Endothelial cell of umbilical vein (primary cell): ENCODE measurements around the gene TPRX2. TPM values are rescaled to one million over a fixed set of nuclear protein-coding genes. Genes with fewer than 3 reads are reported as not detected.
A peak's percentile ranks its signal among the peaks of the same experiment; 100 is the strongest.

Experiments used
- BruUV-seq: library from RNA; stranded (reverse); fragments of 400-500 nt; replicated peaks from 2 replicates; lab custom pipeline; 2021; lab: Mats Ljungman, UMichigan
- CTCF ChIA-PET: fragments of 300-600, 350-600 bp; sonication (Branson Sonifier 250); formaldehyde crosslinking; loops from one replicate; lab custom pipeline; 2021; ENCODE audit warnings: antibody characterized with exemption, inconsistent platforms; lab: Charles Lee
- POLR2A ChIA-PET: fragments of 300-600, 350-600 bp; sonication (Branson Sonifier 250); formaldehyde crosslinking; loops from one replicate; lab custom pipeline; 2021; ENCODE audit warnings: antibody characterized with exemption, inconsistent platforms; lab: Charles Lee
- DNase-seq: peaks from one replicate; pipeline ENCODE4 v3.0.0-alpha.2; 2011; ENCODE audit warnings: low read depth, low spot score
- FAIRE-seq: peaks from 2 replicates; lab custom pipeline; 2011; peaks lifted over from hg19 to GRCh38; lab: Jason Lieb, UNC
- H2AFZ ChIP-seq: 2 replicates; pipeline ENCODE4 v1.6.0; 2012; ENCODE audit warnings: low read depth, low read length, control low read depth, inconsistent platforms
- H3K27ac ChIP-seq: 2 replicates; pipeline ENCODE4 v1.5.1; 2011; ENCODE audit warnings: low read depth, mild to moderate bottlenecking, control low read depth, low read length, moderate library complexity; ENCODE audit not compliant: insufficient read depth
- H3K27me3 ChIP-seq, 2 experiments: 2 replicates each; pipeline versions ENCODE4 v1.6.0 to v1.6.1; 2011; ENCODE audit warnings: low read length in 2 of 2, mixed read lengths in 1 of 2; ENCODE audit not compliant: control insufficient read depth in 2 of 2, insufficient read depth in 2 of 2
- H3K36me3 ChIP-seq, 2 experiments: 2 replicates in 1 of 2; 3 replicates in 1 of 2; pipeline ENCODE4 v1.5.1; 2011; ENCODE audit warnings: low read length in 2 of 2, mild to moderate bottlenecking in 1 of 2, moderate library complexity in 1 of 2; ENCODE audit not compliant: control insufficient read depth in 2 of 2, insufficient read depth in 2 of 2; ENCODE audit errors: extremely low read depth in 1 of 2
- H3K4me1 ChIP-seq: 3 replicates; pipeline ENCODE4 v1.5.1; 2011; ENCODE audit warnings: mild to moderate bottlenecking, low read length; ENCODE audit not compliant: control insufficient read depth, insufficient read depth; ENCODE audit errors: extremely low read depth
- H3K4me2 ChIP-seq: 2 replicates; pipeline ENCODE4 v1.6.1; 2011; ENCODE audit warnings: low read length, control low read depth, mixed read lengths; ENCODE audit not compliant: insufficient read depth
- H3K4me3 ChIP-seq, 3 experiments: fragments of 200-600 bp in 1 of 3; sonication (generic), shearing (Covaris generic) in 1 of 3; replicated peaks in 1 of 3; 2 replicates each; pipeline ENCODE4 v1.5.1; 2011 to 2016; ENCODE audit warnings: control low read depth in 3 of 3, low read length in 3 of 3, mild to moderate bottlenecking in 2 of 3, inconsistent platforms in 1 of 3, low read depth in 1 of 3, moderate library complexity in 1 of 3; ENCODE audit not compliant: insufficient read depth in 1 of 3
- H3K79me2 ChIP-seq: 2 replicates; pipeline ENCODE4 v1.6.0; 2012; ENCODE audit warnings: low read length, inconsistent platforms; ENCODE audit not compliant: control insufficient read depth, insufficient read depth
- H3K9ac ChIP-seq: replicated peaks from 2 replicates; pipeline ENCODE3; 2011; ENCODE audit warnings: low read length, control low read depth; ENCODE audit not compliant: insufficient read depth; ENCODE audit errors: extremely low read depth
- H3K9me1 ChIP-seq: replicated peaks from 3 replicates; pipeline ENCODE4 v1.6.0; 2011; ENCODE audit warnings: mild to moderate bottlenecking, low read length; ENCODE audit not compliant: control insufficient read depth, insufficient read depth; ENCODE audit errors: extremely low read depth
- H3K9me3 ChIP-seq: replicated peaks from 2 replicates; pipeline ENCODE4 v1.5.1; 2012; ENCODE audit warnings: low read length, inconsistent platforms; ENCODE audit not compliant: control insufficient read depth, insufficient read depth
- H4K20me1 ChIP-seq: replicated peaks from 2 replicates; pipeline ENCODE3; 2011; ENCODE audit warnings: mild to moderate bottlenecking, low read length; ENCODE audit not compliant: control insufficient read depth, insufficient read depth; ENCODE audit errors: extremely low read depth
- CTCF ChIP-seq, 2 donors: IDR thresholded peaks; 1 replicate in 1 of 2; 2 replicates in 1 of 2; pipeline ENCODE4 v1.5.1; 2011; ENCODE audit warnings: low read length in 2 of 2, mild to moderate bottlenecking in 2 of 2, moderate library complexity in 2 of 2, control low read depth in 1 of 2, inconsistent platforms in 1 of 2, low read depth in 1 of 2; ENCODE audit not compliant: insufficient read depth in 1 of 2; ENCODE audit errors: extremely low read depth in 1 of 2
- EZH2 ChIP-seq: IDR thresholded peaks from 2 replicates; pipeline ENCODE4 v1.6.1; 2012; ENCODE audit warnings: borderline replicate concordance, low read depth, mild to moderate bottlenecking, moderate library complexity, low read length, inconsistent platforms; ENCODE audit not compliant: severe bottlenecking
- FOS ChIP-seq: IDR thresholded peaks from 2 replicates; pipeline ENCODE4 v1.6.1; 2011; ENCODE audit warnings: mild to moderate bottlenecking, low read length, moderate library complexity, borderline replicate concordance; ENCODE audit not compliant: insufficient read depth
- GATA2 ChIP-seq: IDR thresholded peaks from 2 replicates; pipeline ENCODE4 v1.7.0; 2011; ENCODE audit warnings: low read depth, mild to moderate bottlenecking, moderate library complexity, mixed read lengths, low read length; ENCODE audit not compliant: insufficient read length, insufficient read depth
- JUN ChIP-seq: IDR thresholded peaks from 2 replicates; pipeline ENCODE4 v1.6.1; 2011; ENCODE audit warnings: borderline replicate concordance, low read depth; ENCODE audit not compliant: insufficient read length, insufficient read depth
- MAX ChIP-seq: IDR thresholded peaks from 2 replicates; pipeline ENCODE4 v1.6.1; 2011; ENCODE audit not compliant: insufficient read depth, insufficient read length
- MYC ChIP-seq: IDR thresholded peaks from one replicate; pipeline ENCODE4 v1.6.1; 2011; ENCODE audit warnings: mild to moderate bottlenecking, low read depth, low read length
- POLR2A ChIP-seq: IDR thresholded peaks from 2 replicates; pipeline ENCODE4 v1.6.1; 2012; ENCODE audit warnings: low read depth, mild to moderate bottlenecking, control low read depth, low read length
- POLR2AphosphoS5 ChIP-seq: IDR thresholded peaks from 2 replicates; pipeline ENCODE4 v1.6.1; 2012; ENCODE audit warnings: low read depth, mild to moderate bottlenecking, control low read depth, low read length, moderate library complexity; ENCODE audit not compliant: insufficient read depth
- dilution Hi-C: fragments of 300-500 bp; cut with MboI; formaldehyde crosslinking; loops from one replicate; pipeline ENCODE4 v1.15.0; 2019; ENCODE audit warnings: low sequenced_read_pairs; ENCODE audit not compliant: extremely low pct_ligation_motif_present
- intact Hi-C: fragments of 100-400 bp; cut with micrococcal nuclease; formaldehyde crosslinking; loops from one replicate; pipeline ENCODE4 v1.10.0; 2022
- polyA plus RNA-seq, 4 experiments: library from polyadenylated mRNA; depleted of rRNA in 3 of 4; stranded (reverse) in 3 of 4; unstranded in 1 of 4; fragments of >200 nt; gene quantifications; 2 replicates each; pipeline versions ENCODE4 v1.2.1 to v1.2.3, GENCODE V29; 2011 to 2012; ENCODE audit warnings: missing spikeins in 1 of 4
- total RNA-seq: library from RNA; stranded (reverse); gene quantifications from 2 replicates; pipeline ENCODE4 v1.2.3, GENCODE V29; 2021

TPRX2 gene
- total and polyA plus RNA-seq, 2 donors (not counting 3 experiments of a cell fraction or from before 2014, with no cell fraction given): not detected

DNA sequence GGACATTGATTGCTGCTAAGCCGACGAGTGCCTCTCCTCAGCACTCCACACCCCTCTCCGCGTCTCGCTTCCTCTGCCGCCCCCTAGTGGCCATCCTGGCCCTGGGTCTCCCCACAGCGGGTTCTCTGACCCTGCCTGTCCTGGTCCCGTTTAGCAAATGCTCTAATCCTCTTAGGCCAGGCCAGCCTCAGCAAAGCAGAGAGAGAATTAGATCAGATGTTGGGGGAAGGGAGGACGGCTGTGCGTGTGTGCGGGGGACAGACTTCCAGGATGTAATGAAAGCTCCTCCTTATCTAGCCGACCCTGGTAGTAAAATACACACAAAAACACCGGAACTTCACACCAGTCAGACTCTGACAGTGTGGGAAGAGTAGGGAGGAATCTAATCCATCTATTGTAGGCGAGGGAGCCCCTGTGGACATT is 4.5 kb downstream of the TPRX2 start:
- intact Hi-C loops (loop anchor here (1.0 kb wide), 2 partner anchors 50 to 73 kb away; no protein-coding TSS in a partner anchor), dilution Hi-C loops (no loop called here)
- no peaks in the 10 kb centered on the region for H3K9me1 ChIP-seq
- no peaks in the 10 kb centered on the region for H3K36me3 ChIP-seq
- H3K4me1 ChIP-seq: no peaks in the 10 kb centered on the region
- H4K20me1 ChIP-seq: no peaks in the 10 kb centered on the region
- ChIA-PET CTCF (interaction anchor here (1.2 to 5.1 kb wide), 13 partner anchors 10 to 427 kb away, joined by 3 to 29 read pairs (median 5); no protein-coding TSS in a partner anchor), POLR2A (no interaction called here)
- H3K4me3 ChIP-seq: no peak overlapping the region
- no peaks in the 10 kb centered on the region for H3K79me2 ChIP-seq
- no peak for TF ChIP-seq JUN
- TF ChIP-seq EZH2: no peak
- no peak for TF ChIP-seq POLR2AphosphoS5
- TF ChIP-seq CTCF (IDR thresholded peaks at IDR 0.05; ENCODE audit: extremely low read depth in 1 of 2, insufficient read depth in 1 of 2, low read depth in 1 of 2, low read length in 2 of 2): peak; percentile 92 to 97
- peak overlapping the region; percentile 70 for H2AFZ ChIP-seq
- H3K4me2 ChIP-seq: no peak overlapping the region
- no peaks in the 10 kb centered on the region for H3K27me3 ChIP-seq
- H3K9me3 ChIP-seq: no peaks in the 10 kb centered on the region
- no TSS peak for BruUV-seq
- no peak overlapping the region for H3K9ac ChIP-seq
- H3K27ac ChIP-seq: no peak overlapping the region
- FAIRE-seq (peak; percentile 72), DNase-seq (peak; percentile 65)

DNA sequence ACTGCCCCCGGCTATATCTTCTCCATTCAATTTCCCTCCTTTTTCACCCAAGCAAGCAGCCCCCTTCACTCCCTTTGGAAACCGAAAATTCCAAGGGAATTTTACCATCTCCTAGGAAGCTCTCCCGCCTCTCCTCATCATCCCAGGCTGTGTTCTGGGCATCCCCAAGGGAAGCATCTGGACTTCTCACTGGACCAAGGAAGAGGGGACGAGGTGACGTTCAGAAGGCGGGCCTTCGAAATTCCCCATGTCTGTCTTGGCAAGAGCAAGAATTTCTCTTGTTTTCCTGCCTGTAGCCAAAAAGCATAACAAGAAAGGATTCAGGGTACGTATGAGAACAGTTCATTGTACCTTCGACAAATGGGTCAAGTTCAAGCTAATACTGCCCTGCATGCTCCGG is 6.1 kb downstream of the TPRX2 start:
- Histone ChIP-seq H3K4me2 (no peak overlapping the region), H3K9ac (no peak overlapping the region), H3K27ac (no peak overlapping the region), H2AFZ (no peak overlapping the region), H4K20me1 (no peaks in the 10 kb centered on the region), H3K4me1 (no peaks in the 10 kb centered on the region), H3K4me3 (no peak overlapping the region), H3K9me1 (no peaks in the 10 kb centered on the region), H3K36me3 (no peaks in the 10 kb centered on the region), H3K27me3 (no peaks in the 10 kb centered on the region), H3K9me3 (no peaks in the 10 kb centered on the region), H3K79me2 (no peaks in the 10 kb centered on the region)
- BruUV-seq: no TSS peak
- TF ChIP-seq FOS (no peak), POLR2AphosphoS5 (no peak), MYC (no peak), EZH2 (no peak), CTCF (IDR thresholded peaks at IDR 0.05; ENCODE audit: extremely low read depth in 1 of 2, insufficient read depth in 1 of 2, low read depth in 1 of 2, low read length in 2 of 2) (no peak), POLR2A (no peak), MAX (no peak), JUN (no peak), GATA2 (no peak)
- CTCF ChIA-PET: interaction anchor here (1.2 to 5.1 kb wide), 9 partner anchors 9 to 204 kb away, joined by 3 to 29 read pairs (median 5); partner anchors contain the start of gene EHD2
- FAIRE-seq: no peak
- no peak for DNase-seq
- POLR2A ChIA-PET: no interaction called here
- intact Hi-C loops: no loop called here
- dilution Hi-C loops: no loop called here
